Mesendoderm (in vitro differentiated cells): ENCODE measurements around the gene IDH1.

Experiments used
- DNase-seq: peaks from one replicate; pipeline ENCODE4 v3.0.0; 2013
- H2AK5ac ChIP-seq: 2 replicates; pipeline ENCODE4 v1.6.1; 2013; ENCODE audit warnings: low read length, inconsistent platforms
- H2BK120ac ChIP-seq: 2 replicates; pipeline ENCODE4 v1.6.1; 2013; ENCODE audit warnings: low read depth, mild to moderate bottlenecking, low read length, moderate library complexity, mixed read lengths
- H2BK15ac ChIP-seq: replicated peaks from 2 replicates; pipeline ENCODE4 v1.6.1; 2013; ENCODE audit warnings: low read depth, mild to moderate bottlenecking, moderate library complexity
- H2BK5ac ChIP-seq: 2 replicates; pipeline ENCODE4 v1.6.1; 2013; ENCODE audit warnings: low read length, inconsistent platforms
- H3K18ac ChIP-seq: 2 replicates; pipeline ENCODE4 v1.6.1; 2013; ENCODE audit warnings: mild to moderate bottlenecking, low read length, mixed read lengths
- H3K23ac ChIP-seq: one replicate; pipeline ENCODE4 v1.6.1; 2013; ENCODE audit warnings: low read length
- H3K27ac ChIP-seq: 2 replicates; pipeline ENCODE4 v1.5.1; 2013; ENCODE audit warnings: low read depth, mild to moderate bottlenecking, inconsistent platforms, low read length, moderate library complexity
- H3K27me3 ChIP-seq: 2 replicates; pipeline ENCODE4 v1.6.1; 2013; ENCODE audit warnings: low read length, control low read depth, mild to moderate bottlenecking, inconsistent platforms; ENCODE audit not compliant: insufficient read depth, poor library complexity
- H3K36me3 ChIP-seq: 2 replicates; pipeline ENCODE4 v1.6.1; 2013; ENCODE audit warnings: low read length, inconsistent platforms; ENCODE audit not compliant: control insufficient read depth, insufficient read depth
- H3K4ac ChIP-seq: one replicate; pipeline ENCODE4 v1.6.1; 2013; ENCODE audit warnings: low read depth, mild to moderate bottlenecking, low read length, moderate library complexity
- H3K4me1 ChIP-seq: 2 replicates; pipeline ENCODE4 v1.6.1; 2013; ENCODE audit warnings: low read depth, low read length, inconsistent platforms; ENCODE audit not compliant: control insufficient read depth
- H3K4me2 ChIP-seq: 2 replicates; pipeline ENCODE4 v1.6.1; 2013; ENCODE audit warnings: low read length
- H3K4me3 ChIP-seq: 2 replicates; pipeline ENCODE4 v1.5.1; 2013; ENCODE audit warnings: mild to moderate bottlenecking, low read length
- H3K56ac ChIP-seq: one replicate; pipeline ENCODE4 v1.6.1; 2013; ENCODE audit warnings: low read length
- H3K79me1 ChIP-seq: 2 replicates; pipeline ENCODE4 v1.6.1; 2013; ENCODE audit warnings: low read length, inconsistent platforms
- H3K79me2 ChIP-seq: 2 replicates; pipeline ENCODE4 v1.6.1; 2013; ENCODE audit warnings: mild to moderate bottlenecking, low read length; ENCODE audit not compliant: control insufficient read depth, insufficient read depth
- H3K9ac ChIP-seq: 2 replicates; pipeline ENCODE4 v1.6.1; 2013; ENCODE audit warnings: low read length, inconsistent platforms
- H4K5ac ChIP-seq: one replicate; pipeline ENCODE4 v1.6.1; 2013; ENCODE audit warnings: low read length
- H4K8ac ChIP-seq: one replicate; pipeline ENCODE4 v1.6.1; 2013; ENCODE audit warnings: low read depth, mild to moderate bottlenecking, control low read depth, low read length, moderate library complexity
- WGBS: extraction: QIAGEN DNeasy Blood & Tissue Kit; methylation state at CpG from one replicate; pipeline ENCODE4 v1.1.7; 2013; ENCODE audit warnings: low lambda C conversion rate, missing lambda C conversion rate; ENCODE audit not compliant: insufficient coverage; ENCODE audit errors: extremely low coverage; 5-methylcytosine and 5-hydroxymethylcytosine counted together

The IDH1 gene

DNA sequence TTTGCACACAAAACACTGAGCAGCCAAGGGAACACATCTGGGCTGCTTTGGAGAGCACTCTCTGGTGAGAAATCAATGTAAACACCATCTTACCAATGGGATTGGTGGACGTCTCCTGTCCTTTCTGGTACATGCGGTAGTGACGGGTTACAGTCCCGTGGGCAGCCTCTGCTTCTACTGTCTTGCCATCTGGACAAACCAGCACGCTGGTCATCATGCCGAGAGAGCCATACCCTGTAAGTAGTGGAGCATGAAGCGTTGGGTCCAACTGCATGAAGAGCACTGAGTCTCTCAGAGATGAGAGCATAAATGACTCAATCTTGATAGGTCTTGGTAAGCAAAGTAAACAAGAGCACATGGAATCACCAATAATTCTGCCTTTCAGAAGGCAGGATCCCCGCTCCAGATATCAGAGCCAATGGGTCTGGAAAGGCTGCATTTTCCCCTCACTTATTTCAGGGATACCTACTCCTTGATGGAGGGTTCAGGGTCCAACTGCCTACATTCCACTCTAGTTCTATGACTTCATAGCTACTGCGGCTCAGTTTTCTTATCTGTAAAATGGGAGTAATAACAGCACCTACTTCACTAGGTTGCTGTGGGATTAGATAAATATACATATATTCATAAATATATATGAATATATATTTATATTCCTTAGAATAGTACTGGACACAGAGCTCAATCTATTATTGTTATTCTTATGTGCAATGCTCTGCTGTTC is 14.9 kb downstream of the IDH1 start:
- no peak for DNase-seq
- no peaks in the 10 kb centered on the region for H3K79me2 ChIP-seq
- H2BK120ac ChIP-seq: no peak overlapping the region
- H2AK5ac ChIP-seq: no peak overlapping the region
- H3K27ac ChIP-seq: no peak overlapping the region
- no peak overlapping the region for H4K5ac ChIP-seq
- H3K18ac ChIP-seq: no peak overlapping the region
- no peaks in the 10 kb centered on the region for H3K27me3 ChIP-seq
- no peak overlapping the region for H4K8ac ChIP-seq
- no peak overlapping the region for H3K4me2 ChIP-seq
- H3K9ac ChIP-seq: peak overlapping the region; percentile 15
- no peaks in the 10 kb centered on the region for H3K4me1 ChIP-seq
- H2BK5ac ChIP-seq: no peak overlapping the region
- H3K56ac ChIP-seq: no peak overlapping the region
- H3K4me3 ChIP-seq: no peak overlapping the region
- H3K36me3 ChIP-seq: peaks cover 24% of the 10 kb centered on the region
- no peak overlapping the region for H3K4ac ChIP-seq
- H3K23ac ChIP-seq: no peak overlapping the region
- WGBS: no CpG with 5 or more reads among the region's 9 CpGs
- H2BK15ac ChIP-seq: no peak overlapping the region
- peaks cover 5% of the 10 kb centered on the region for H3K79me1 ChIP-seq

DNA sequence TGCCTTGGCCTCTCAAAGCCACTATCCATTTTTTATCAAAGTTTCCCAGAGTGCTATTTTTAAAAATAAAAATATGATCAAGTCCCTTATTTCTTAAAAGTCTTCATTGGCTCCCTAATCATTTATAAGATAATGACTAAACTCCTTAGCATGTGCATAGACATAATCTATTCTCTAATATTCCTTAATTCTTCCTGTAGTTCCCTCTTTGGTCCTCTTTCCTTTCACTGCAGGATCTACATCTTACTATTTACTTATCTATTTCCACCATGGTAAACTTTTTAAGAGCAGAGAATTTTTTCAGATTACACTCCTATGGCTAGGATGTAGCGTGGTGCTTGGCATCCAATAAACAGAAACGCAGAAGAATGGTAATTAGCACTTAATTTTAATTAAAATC is 19.0 kb downstream of the IDH1 start:
- Histone ChIP-seq H3K27me3 (no peaks in the 10 kb centered on the region), H3K23ac (no peak overlapping the region), H3K18ac (no peak overlapping the region), H3K4ac (no peak overlapping the region), H3K79me2 (no peaks in the 10 kb centered on the region), H3K79me1 (peaks cover 5% of the 10 kb centered on the region), H2BK120ac (no peak overlapping the region), H2BK15ac (no peak overlapping the region), H2AK5ac (no peak overlapping the region), H4K5ac (no peak overlapping the region), H4K8ac (no peak overlapping the region), H2BK5ac (no peak overlapping the region), H3K36me3 (peaks cover 15% of the 10 kb centered on the region), H3K4me3 (no peak overlapping the region), H3K9ac (no peak overlapping the region), H3K27ac (no peak overlapping the region), H3K4me1 (no peaks in the 10 kb centered on the region), H3K4me2 (no peak overlapping the region), H3K56ac (no peak overlapping the region)
- DNase-seq: no peak
- WGBS: no CpG with 5 or more reads among the region's 2 CpGs

DNA sequence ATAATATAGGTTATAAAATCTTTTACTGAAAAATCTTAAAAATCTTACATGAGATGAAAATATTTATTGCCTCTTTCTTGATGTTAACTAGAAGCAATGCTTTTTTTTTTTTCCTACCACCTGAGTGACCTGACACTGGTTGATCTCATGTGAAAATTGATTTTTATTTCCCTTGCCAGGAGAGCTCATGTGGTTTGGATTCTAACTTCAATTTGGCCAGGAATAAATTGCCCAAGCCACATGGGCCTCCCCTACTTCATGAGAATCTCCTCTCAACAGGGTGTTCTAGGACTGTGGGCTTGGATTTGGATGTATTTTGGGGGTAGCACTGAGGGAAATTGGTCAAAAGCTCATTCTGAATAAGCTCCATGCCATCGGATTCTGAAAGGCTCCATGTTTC is 20.1 kb downstream of the IDH1 start:
- Histone ChIP-seq H3K4me1 (no peaks in the 10 kb centered on the region), H3K18ac (no peak overlapping the region), H2AK5ac (no peak overlapping the region), H4K8ac (no peak overlapping the region), H3K27me3 (no peaks in the 10 kb centered on the region), H3K9ac (no peak overlapping the region), H3K4ac (no peak overlapping the region), H3K56ac (no peak overlapping the region), H3K79me2 (no peaks in the 10 kb centered on the region), H4K5ac (no peak overlapping the region), H2BK120ac (no peak overlapping the region), H3K36me3 (peaks cover 10% of the 10 kb centered on the region), H3K4me3 (no peak overlapping the region), H2BK15ac (no peak overlapping the region), H2BK5ac (no peak overlapping the region), H3K4me2 (no peak overlapping the region), H3K23ac (no peak overlapping the region), H3K79me1 (peaks cover 2% of the 10 kb centered on the region), H3K27ac (no peak overlapping the region)
- DNase-seq: no peak
- WGBS: no CpG with 5 or more reads among the region's 1 CpG

DNA sequence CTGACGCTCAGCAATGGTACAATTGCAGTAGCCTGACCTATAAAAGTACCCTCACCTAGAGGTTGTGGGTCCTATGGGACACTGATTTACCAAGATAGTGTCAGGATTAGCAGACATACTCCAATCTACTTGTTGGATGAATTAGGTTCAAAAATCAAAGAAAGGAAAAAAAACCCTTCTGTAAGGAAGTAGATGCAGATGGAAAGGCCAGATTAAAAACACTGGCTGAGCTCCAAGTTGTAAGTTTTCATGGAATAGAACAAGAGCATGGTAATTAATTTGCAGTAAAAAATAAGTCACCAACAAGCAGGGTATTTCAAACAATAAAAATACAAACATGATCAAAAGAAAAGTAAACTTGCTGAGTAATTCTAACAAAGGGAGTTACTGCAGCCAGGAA is 26.4 kb downstream of the IDH1 start:
- Histone ChIP-seq H3K27ac (no peak overlapping the region), H3K36me3 (no peaks in the 10 kb centered on the region), H3K4me3 (no peak overlapping the region), H2BK5ac (no peak overlapping the region), H2BK120ac (no peak overlapping the region), H3K79me1 (no peaks in the 10 kb centered on the region), H3K56ac (no peak overlapping the region), H3K23ac (no peak overlapping the region), H2BK15ac (no peak overlapping the region), H2AK5ac (no peak overlapping the region), H3K18ac (no peak overlapping the region), H4K5ac (no peak overlapping the region), H3K79me2 (no peaks in the 10 kb centered on the region), H3K27me3 (no peaks in the 10 kb centered on the region), H4K8ac (no peak overlapping the region), H3K4me1 (no peaks in the 10 kb centered on the region), H3K9ac (no peak overlapping the region), H3K4ac (no peak overlapping the region), H3K4me2 (no peak overlapping the region)
- DNase-seq: no peak
- WGBS: no CpG with 5 or more reads among the region's 1 CpG

DNA sequence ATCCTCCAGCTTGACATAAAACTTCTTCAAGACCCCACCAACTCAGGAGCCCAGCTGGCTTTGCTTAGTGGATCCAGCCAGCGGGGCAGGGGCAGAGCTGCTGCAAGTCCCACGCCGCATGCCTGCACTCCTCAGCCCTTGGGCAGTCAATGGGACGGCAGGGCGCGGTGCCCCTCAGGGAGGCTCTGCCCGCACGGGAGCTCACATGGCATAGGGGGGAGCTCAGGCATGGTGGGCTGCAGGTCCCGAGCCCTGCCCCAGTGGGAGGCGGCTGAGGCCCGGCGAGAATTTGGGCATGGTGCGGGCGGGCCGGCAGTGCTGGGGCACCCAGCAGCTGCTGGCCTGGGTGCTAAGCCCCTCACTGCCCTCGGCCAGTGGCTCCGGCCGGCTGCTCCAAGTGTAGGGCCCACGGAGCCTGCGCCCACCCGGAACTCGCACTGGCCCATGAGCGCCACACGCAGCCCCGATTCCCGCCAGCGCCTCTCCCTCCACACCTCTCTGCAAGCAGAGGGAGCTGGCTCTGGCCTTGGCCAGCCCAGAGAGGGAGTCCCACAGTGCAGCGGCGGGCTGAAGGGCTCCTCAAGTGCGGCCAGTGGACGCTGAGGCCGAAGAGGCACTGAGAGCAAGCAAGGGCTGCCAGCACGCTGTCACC is 27.2 kb downstream of the IDH1 start:
- H3K4me1 ChIP-seq: no peaks in the 10 kb centered on the region
- no peaks in the 10 kb centered on the region for H3K27me3 ChIP-seq
- H2AK5ac ChIP-seq: no peak overlapping the region
- H3K36me3 ChIP-seq: no peaks in the 10 kb centered on the region
- no peak for DNase-seq
- H3K4me2 ChIP-seq: no peak overlapping the region
- WGBS: no CpG with 5 or more reads among the region's 33 CpGs
- H3K18ac ChIP-seq: no peak overlapping the region
- H4K8ac ChIP-seq: no peak overlapping the region
- H2BK120ac ChIP-seq: no peak overlapping the region
- H2BK5ac ChIP-seq: no peak overlapping the region
- no peak overlapping the region for H3K56ac ChIP-seq
- H3K79me2 ChIP-seq: no peaks in the 10 kb centered on the region
- no peak overlapping the region for H3K9ac ChIP-seq
- H3K4ac ChIP-seq: no peak overlapping the region
- H3K79me1 ChIP-seq: no peaks in the 10 kb centered on the region
- H4K5ac ChIP-seq: no peak overlapping the region
- no peak overlapping the region for H3K27ac ChIP-seq
- H3K4me3 ChIP-seq: no peak overlapping the region
- no peak overlapping the region for H3K23ac ChIP-seq
- H2BK15ac ChIP-seq: no peak overlapping the region

DNA sequence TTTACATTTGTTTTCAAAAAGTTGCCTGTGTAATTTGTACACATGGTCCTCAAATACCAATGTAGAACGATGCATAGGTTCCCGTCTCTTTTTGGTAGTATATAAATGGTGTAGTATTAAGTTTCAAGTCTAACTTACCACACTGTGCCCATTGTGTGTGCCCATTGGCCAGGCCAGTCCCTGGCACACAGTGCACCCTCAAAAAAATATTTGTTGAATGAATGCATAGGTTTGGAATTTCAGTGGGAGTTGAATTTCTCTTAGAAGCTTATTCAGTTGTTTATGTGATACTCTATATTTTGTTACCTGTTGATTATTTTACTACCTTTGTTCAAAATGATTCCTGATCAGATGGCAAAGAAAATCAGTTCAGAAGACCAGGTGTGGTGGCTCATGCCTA is 30.1 kb downstream of the IDH1 start:
- Histone ChIP-seq H3K4ac (no peak overlapping the region), H3K56ac (no peak overlapping the region), H4K8ac (no peak overlapping the region), H2AK5ac (no peak overlapping the region), H4K5ac (no peak overlapping the region), H3K79me1 (no peaks in the 10 kb centered on the region), H3K79me2 (no peaks in the 10 kb centered on the region), H2BK15ac (no peak overlapping the region), H3K18ac (no peak overlapping the region), H3K23ac (no peak overlapping the region), H2BK5ac (no peak overlapping the region), H3K27ac (no peak overlapping the region), H3K4me3 (no peak overlapping the region), H3K9ac (no peak overlapping the region), H3K36me3 (no peaks in the 10 kb centered on the region), H3K4me2 (no peak overlapping the region), H2BK120ac (no peak overlapping the region), H3K27me3 (no peaks in the 10 kb centered on the region), H3K4me1 (no peaks in the 10 kb centered on the region)
- WGBS: no CpG with 5 or more reads among the region's 2 CpGs
- no peak for DNase-seq
